NCI-H526 (cell line): ENCODE results near the gene MOB3A.
A peak's percentile ranks its signal among the peaks of the same experiment; 100 is the strongest.
"Not testable (repeated sequence)": the region's sequence is repeated elsewhere in the genome, so short reads cannot be mapped to it uniquely, and the experiment has no call there.

ENCODE experiments used
- DNase-seq, 2 experiments: peaks; one replicate each; lab custom pipeline; 2025; lab: John Stamatoyannopoulos, UW

Gene MOB3A

DNA sequence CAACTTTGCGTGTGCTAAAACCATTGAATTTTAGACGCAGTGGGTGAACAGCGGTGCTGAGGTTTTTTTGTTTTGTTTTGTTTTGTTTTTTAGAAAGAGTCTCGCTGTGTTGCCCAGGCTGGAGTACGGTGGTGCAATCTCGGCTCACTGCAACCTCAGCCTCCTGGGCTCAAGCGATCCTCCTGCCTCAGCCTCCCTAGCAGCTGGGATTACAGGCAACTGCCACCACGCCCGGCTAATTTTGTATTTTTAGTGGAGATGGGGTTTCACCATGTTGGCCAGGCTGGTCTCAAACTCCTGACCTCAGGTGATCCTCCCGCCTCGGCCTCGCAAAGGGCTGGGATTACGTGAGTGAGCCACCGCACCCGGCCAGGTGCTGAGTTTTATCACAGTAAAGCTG is 61.9 kb downstream of the MOB3A start:
- not testable (repeated sequence) for DNase-seq

DNA sequence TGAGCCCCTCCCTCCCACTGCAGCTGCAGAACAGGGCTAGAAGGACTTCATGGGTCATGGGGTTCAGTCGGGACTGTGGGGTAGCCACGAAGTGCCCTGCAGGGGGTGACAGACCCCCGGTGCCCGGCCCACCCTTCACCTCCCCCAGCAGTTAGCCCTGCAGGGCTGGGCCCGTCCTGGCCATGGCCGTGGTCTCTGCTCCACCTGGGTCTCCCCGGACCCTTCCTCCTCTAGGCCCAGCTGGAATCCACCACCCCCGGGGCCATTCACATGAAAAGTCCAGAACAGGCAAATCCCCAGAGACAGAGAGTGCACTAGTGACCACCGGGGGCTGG is 62.3 kb downstream of the MOB3A start:
- no peak for DNase-seq

DNA sequence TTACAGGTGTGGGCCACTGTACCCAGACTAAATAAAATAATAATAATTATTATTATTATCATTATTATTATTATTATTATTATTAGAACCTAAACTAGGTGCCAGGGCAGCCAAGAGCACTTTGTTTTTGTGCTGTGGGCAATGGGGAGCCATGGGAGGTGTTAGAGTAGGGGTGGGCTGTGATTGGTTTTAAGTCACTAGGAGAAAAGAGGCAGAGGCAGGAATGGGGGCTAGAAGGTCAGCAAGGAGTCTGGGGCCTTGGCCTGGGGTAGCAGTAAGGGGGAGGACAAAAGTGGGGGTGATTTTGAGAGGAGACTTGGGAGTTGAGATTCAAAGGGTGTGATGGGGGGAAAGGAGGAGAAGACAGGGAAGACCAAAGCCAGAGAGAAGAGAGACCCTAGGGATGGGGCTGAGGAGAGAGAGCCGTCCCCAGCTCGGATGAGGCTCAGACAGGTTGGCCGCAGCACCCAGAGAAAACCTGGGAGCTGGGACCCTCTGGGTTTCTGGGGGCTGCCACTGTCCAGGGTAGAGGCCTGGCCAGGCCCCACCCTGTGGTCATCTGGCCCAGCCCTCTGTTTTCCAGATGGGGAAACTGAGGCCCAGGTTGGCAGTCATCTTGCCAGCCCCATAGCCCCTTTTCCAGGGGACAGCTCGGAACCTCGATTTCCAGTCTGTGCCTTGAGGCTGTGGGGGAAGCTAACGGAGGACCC is 62.9 kb downstream of the MOB3A start:
- DNase-seq = no peak

- peak in 1 of 2 experiments; percentile 51 for DNase-seq
These were observed 63.7 kb downstream of the MOB3A start for GRCh38 chr19:2032296-2032941.

- DNase-seq = no peak
These were observed 68.8 kb downstream of the MOB3A start for GRCh38 chr19:2027361-2027760.

GRCh38 chr19:2026770-2027169 is 69.4 kb downstream of the MOB3A start:
- no peak for DNase-seq

- no peak for DNase-seq
These were observed 73.8 kb downstream of the MOB3A start for GRCh38 chr19:2022289-2022688.

GRCh38 chr19:2021453-2022140 is 74.5 kb downstream of the MOB3A start:
- no peak for DNase-seq
